NCI-H2081 treated with DMSO at 0.1 percent for 48 hours (cell line): ENCODE results near the gene DDX11.
A peak's percentile ranks its signal among the peaks of the same experiment; 100 is the strongest.
"Not testable (repeated sequence)": the region's sequence is repeated elsewhere in the genome, so short reads cannot be mapped to it uniquely, and the experiment has no call there.

Experiments used
- DNase-seq: peaks from one replicate; lab custom pipeline; 2025; lab: John Stamatoyannopoulos, UW

Gene DDX11

GRCh38 chr12:31099434-31099833 is 25.8 kb downstream of the DDX11 start:
- DNase-seq = not testable (repeated sequence)

DNA sequence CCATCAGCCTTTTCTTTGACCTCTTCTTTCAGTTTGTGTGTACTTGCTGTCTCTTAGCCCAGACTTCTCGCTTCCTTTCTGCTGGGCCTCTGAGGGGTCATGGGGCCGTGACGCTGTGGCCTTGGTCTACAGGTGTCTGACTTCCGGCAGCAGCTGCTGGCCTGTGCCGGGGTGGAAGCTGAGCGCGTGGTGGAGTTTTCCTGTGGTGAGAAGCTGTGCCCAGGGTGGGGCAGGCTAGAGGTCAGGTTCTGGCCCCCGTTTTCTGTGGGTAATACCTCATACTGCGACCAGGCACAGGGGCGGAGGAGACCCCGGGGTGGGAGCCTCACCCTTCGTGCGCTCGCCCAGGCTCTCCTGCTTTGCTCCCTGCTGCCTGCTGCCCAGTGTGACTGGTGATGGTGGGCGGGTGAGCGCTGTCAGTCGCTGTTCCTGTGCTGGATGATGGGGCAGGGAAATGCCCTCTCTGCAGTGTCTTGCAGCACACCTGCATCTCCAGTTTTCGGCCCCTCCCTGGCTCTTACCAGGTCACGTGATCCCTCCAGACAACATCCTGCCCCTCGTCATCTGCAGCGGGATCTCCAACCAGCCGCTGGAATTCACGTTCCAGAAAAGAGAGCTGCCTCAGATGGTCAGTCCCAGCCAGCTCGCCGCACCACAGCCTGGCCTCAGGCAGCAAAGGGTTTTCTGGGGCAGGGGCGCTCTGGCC is 27.0 kb downstream of the DDX11 start:
- not testable (repeated sequence) for DNase-seq

DNA sequence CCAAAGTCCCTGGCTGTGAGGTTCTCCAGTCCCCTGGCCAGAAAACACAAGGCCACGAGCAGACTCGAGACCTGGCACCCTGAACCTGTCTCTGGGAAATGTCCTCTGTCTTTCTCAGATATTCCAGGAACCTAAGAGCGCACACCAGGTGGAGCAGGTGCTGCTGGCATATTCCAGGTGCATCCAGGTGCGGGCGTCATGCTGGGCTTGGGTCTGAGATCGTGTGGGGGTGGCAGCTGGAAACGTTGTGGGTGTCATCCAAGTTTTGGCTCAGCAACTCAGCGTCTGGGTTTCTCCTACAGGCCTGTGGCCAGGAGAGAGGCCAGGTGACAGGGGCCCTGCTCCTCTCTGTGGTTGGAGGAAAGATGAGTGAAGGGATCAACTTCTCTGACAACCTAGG is 28.5 kb downstream of the DDX11 start:
- not testable (repeated sequence) for DNase-seq

- DNase-seq = not testable (repeated sequence)
Observed at GRCh38 chr12:31102596-31102995, 28.9 kb downstream of the DDX11 start.

DNA sequence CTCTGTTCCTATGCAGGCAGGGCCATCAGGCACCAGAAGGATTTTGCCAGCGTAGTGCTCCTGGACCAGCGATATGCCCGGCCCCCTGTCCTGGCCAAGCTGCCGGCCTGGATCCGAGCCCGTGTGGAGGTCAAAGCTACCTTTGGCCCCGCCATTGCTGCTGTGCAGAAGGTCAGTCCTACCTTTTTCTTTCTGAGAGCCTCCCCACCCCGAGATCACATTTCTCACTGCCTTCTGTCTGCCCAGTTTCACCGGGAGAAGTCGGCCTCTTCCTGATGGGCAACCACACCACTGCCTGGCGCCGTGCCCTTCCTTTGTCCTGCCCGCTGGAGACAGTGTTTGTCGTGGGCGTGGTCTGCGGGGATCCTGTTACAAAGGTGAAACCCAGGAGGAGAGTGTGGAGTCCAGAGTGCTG is 29.9 kb downstream of the DDX11 start:
- DNase-seq = peak; percentile 55

DNA sequence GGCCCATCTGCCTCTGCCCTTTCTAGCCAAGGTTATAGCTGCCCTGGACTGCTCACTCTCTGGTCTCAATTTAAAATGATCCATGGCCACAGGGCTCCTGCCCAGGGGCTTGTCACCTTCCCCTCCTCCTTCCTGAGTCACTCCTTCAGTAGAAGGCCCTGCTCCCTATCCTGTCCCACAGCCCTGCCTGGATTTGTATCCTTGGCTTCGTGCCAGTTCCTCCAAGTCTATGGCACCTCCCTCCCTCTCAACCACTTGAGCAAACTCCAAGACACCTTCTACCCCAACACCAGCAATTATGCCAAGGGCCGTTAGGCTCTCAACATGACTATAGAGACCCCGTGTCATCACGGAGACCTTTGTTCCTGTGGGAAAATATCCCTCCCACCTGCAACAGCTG is 30.6 kb downstream of the DDX11 start:
- DNase-seq = not testable (repeated sequence)

DNA sequence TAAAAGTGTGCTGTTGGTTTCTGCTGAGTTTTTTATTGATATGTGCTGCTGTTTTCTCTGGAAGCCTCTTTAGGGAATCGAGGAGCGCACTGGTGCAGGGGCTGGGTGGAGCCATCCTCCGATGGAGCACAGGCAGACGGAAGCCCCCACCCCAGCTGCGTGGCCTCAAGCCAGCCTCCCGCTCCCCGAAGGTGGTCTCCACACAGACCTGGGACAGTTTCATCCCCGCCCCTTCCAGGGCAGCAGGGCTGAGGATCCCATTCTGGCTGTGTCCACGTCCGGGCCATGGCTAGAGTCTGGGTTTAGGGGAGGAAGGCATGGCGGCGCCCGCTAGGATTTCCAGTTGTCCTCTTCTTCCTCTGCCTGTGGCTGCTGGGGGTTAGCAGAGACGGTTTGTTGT is 31.1 kb downstream of the DDX11 start:
- DNase-seq = not testable (repeated sequence)

DNA sequence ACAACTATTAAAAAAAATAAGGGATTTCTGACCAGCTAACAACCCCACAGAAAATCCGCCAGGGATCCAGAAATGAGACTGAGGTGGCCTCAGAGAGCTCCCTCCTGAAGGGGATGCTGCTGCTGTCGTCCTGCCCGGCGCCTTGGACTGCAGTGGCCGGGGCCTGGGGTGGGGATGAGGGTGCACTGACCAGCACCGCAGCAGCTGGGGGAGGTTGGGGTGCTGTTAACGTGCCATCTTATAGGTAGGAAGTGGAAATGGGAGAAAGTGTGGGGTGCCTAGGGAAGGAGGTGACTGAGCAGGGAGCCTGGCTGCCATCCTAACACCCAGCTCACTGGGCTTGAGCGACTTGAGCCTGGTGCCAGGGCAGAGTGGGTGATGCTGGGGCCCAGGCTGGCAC is 32.0 kb downstream of the DDX11 start:
- DNase-seq = no peak

DNA sequence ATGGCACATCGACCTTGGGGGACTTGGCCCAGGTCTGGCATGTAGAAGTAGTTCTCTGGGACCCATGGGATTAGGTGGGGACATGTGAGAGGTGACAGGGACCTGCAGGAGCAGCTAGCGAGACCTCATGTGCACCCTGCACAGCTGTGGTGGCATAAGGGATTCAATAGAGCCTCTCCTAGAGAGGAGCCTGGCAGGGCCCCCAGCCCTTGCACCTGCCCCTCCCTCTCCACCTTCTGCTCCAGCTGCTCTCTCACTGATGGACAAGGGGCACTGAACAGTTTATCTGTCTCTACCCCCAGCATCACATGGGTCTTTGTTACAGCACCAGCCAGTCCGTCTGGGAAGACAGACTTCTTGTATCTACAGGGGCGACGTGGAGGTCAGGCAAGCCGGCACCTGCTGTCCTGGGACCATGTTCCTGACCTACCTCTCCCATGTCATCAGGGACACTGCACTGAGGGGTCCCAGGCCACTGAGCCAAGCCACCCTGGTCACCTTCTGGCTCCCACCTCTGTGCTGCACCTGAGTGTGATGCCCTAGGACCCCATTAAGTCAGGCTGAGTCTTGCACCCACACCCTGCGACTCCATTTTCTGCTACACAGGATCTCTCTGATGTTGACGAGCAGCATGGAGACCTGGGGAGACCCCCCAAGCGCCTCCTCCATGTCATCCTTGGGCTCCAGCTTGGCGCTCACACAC is 32.6 kb downstream of the DDX11 start:
- no peak for DNase-seq

- not testable (repeated sequence) for DNase-seq
Observed at GRCh38 chr12:31109773-31110172, 36.1 kb downstream of the DDX11 start.

DNA sequence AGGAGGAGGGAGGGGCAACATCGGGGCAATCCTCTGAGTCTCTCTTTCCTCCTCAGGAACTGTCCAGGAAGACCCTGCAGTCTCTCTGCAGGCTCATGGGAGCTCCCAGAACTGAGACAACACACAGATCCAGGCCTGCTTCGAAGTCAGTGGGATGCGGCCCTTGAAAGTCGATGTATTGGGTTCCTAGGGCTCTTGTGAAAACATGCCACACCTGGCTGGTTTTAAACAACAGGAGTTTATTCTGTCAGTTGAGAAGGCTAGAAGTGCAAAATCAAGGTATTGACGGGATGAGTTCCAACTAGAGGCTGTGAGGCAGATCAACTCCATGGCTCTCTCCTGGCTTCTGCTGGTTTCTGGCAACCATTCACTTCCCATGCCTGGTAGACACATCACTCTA is 36.6 kb downstream of the DDX11 start:
- not testable (repeated sequence) for DNase-seq

DNA sequence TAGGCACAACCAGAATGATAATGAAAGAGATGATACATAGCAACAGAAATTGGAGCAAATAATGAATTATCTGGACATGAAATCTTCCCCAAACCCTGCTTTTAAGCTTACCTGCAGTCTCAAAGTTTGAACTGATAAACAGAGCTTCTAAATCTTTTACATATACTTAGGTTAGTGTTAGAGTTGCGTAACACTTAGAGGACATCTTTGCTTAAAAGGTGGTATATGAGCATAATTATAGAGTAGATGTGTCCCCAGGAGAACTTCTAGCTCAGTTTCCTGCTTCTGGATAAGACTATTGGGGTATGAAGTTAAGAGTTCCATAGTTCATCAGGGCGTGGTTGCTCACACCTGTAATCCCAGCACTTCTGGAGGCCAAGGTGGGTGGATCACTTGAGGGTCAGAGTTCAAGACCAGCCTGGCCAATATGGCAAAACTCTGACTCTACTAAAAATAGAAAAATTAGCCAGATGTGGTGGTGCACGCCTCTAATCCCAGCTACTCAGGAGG is 41.5 kb downstream of the DDX11 start:
- DNase-seq = not testable (repeated sequence)

DNA sequence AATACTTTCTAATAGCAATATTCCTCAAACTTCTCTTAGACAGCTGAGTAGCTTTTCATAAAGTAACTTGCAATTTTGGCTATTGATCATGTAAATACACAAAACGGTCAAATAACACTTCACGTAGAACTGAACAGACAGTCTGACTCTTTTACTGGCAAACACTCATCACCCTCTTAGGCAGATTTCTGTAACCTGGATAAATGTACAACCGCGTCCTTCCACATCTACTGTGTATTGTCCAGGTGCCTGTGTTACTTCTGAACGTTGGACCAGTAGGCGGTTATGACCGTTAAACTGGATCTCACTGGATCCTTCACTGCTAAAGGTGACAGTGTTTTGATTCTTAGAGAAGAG is 43.2 kb downstream of the DDX11 start:
- DNase-seq = not testable (repeated sequence)

GRCh38 chr12:31117203-31118011 is 43.7 kb downstream of the DDX11 start:
- DNase-seq = peak; percentile 23

GRCh38 chr12:31118347-31119191 is 44.9 kb downstream of the DDX11 start:
- DNase-seq = no peak

- no peak for DNase-seq
Observed at GRCh38 chr12:31119192-31119802, 45.6 kb downstream of the DDX11 start.

DNA sequence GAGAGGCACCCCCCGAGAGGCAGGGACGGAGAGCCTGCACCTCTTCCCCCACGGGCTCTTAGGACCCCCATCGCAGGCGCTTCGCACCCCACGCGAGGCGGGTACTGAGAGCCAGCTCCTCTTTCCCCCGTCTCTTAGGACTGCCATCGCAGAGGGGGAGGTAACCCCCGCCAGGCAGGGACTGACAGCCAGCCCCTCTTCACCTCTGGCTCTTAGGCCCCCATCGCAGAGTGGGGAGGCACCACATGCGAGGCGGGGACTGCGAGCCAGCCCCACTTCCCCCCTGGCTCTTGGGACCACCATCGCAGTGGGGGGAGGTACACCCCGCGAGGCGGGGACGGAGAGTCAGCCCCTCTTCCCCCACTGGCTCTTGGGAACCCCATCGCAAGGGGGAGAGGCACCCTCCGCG is 46.1 kb downstream of the DDX11 start:
- DNase-seq = no peak

GRCh38 chr12:31120392-31121008 is 46.8 kb downstream of the DDX11 start:
- no peak for DNase-seq

DNA sequence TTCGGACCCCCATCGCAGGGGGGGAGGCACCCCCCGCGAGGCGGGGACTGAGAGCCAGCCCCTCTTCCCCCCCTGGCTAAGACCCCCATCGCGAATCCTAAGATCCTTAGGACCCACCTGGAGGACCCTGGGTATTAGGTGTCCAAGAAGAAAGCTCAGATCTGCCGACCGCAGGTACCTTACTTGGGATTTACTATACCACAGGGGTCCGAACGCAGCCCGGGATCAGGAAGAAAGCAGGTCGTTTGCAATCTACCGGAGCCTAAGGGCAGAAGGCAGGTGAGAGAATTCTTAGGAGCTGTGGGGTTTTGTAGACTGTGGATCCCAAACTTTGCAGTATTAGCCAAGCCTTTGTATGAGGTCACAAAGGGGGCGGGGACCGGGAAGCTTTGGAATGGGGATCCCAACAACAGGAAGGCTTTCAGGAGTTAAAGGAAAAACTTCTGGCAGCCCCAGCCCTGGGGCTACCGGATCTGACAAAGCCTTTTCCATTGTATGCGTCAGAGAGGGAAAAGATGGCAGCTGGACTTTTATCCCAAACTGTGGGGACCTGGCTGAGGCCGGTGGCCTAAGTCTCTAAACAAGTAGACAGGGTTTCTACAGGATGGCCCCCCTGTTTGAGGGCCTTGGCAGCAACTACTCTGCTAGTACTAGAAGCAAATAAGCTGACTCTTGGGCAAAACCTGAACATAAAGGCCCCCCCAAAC is 47.5 kb downstream of the DDX11 start:
- DNase-seq = not testable (repeated sequence)

- no peak for DNase-seq
Observed at GRCh38 chr12:31122481-31122880, 48.8 kb downstream of the DDX11 start.
